ENCODE measurements around the gene KCNJ10.
A peak's percentile ranks its signal among the peaks of the same experiment; 100 is the strongest.
"Not testable (repeated sequence)": the region's sequence is repeated elsewhere in the genome, so short reads cannot be mapped to it uniquely, and the experiment has no call there.

The KCNJ10 gene

DNA sequence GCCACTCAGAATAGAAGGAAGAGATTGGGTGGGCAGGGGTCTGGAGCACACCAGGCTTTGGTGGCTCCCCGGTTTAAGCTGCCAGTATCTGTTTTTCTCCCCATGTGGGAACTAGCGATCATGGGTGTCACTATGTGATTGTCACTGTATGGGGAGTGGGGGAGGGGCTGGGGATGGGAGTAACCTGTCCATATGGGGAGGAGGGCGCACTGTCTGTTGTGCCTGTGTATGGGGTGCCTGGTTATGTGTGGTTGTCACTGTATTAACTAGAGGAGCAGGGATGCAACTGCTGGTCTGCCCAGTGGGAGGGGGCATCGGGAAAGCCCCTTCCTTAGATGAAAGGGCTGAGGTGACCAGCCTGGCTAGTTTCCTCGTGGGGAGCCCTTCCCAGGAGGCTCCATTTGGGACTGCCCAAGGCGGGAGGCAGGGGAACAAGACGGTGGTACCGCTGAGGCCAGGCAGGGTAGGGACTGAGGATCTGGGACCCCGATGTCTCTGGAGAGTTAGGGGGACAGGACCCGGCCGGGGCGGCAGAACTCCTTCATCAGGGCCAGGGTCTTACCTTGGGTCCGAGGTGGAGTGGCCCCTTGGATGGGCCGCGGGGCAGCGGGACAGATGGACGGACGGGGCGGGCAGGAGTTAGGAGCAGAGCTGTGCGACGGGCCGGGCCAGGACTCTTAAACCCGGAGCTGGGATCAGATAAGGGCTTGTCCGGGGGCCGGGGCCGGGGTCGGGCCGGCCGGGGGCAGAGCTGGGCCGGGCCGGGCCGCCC, at the start of gene KCNJ10:
Gene KCNJ10, minus strand, starts transcription at position 701 of the 772 bp plus-strand sequence. CDS start 27,628 bp downstream, outside the sequence.
- DNase-seq, result no peak

DNA sequence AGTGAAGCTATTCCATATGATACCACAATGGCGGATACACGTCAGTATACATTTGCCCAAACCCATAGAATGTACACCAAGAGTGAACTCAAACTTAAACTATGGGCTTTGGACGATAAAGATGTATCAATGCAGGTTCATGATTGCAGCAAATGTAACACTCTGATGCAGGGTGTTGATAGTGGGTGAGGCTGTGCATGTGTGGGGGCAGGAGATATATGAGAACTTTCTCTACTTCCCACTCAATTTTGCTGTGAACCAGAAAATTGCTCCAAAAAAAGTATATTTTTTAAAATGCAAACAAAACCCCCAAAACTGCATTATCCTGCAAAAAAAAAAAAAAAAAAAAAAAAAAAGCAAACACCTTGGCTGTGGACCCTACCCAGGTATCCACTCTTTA, 49.0 kb upstream of the KCNJ10 start:
- no peak for DNase-seq

GRCh38 chr1:160117709-160118183, 47.8 kb upstream of the KCNJ10 start:
- DNase-seq, result no peak

DNA sequence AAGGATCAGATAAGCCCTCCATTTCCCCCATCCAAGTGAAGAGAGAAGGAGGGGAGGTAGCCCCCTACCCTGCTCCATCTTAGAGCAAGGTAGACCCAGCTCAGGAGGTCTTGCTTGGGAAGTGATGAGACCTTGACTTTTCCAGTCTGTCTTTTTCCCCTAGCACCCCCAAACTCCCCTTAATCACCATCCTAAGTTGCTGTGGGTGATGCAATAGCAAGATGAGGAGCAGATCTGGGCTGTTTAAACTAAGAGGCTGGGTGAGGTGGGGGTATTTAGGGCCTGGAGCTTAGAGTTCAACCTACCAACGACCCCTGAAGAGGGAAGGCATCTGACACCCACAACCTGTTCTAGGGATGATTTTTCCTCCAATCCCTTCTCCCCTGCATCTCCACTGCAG, 47.3 kb upstream of the KCNJ10 start:
- DNase-seq, result no peak

- DNase-seq, result no peak
Observed at GRCh38 chr1:160116283-160117147, 46.6 kb upstream of the KCNJ10 start.

DNA sequence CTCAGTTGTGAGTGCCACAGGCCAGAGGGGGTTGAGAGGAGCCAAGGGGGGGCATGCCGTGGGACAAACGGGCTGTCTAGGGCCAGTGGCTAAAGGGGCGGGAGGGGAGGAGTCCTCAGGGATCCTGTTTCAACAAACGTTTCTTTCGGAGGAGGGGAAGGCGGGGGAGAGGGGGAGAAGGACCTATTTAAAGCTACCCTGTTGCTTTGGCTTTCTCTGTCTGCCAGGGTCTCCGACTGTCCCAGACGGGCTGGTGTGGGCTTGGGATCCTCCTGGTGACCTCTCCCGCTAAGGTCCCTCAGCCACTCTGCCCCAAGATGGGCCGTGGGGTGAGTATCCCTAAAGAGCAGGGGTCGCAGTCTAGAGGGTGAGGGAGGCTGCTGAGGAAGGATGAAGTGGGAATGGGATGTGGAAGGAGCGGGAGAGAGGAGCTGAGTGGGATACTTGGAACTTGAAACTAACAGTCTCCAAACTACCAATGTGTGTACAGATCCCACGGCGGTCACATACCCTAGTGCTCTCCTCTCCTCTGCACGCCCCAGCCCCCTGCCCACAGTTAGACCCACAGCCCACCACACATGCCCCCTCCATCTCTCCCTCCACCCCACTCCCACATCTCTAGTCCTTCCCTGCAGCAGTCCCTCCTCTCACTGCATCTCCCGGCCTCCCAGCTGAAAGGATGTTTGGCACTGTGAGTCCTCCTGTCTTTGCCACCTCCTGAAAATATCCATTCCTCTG, 45.8 kb upstream of the KCNJ10 start, which contains the start of gene ATP1A2:
Gene ATP1A2, plus strand, starts transcription at position 215 of the 738 bp plus-strand sequence. Its CDS starts 103 bp downstream, at position 318.
- no peak for DNase-seq

DNA sequence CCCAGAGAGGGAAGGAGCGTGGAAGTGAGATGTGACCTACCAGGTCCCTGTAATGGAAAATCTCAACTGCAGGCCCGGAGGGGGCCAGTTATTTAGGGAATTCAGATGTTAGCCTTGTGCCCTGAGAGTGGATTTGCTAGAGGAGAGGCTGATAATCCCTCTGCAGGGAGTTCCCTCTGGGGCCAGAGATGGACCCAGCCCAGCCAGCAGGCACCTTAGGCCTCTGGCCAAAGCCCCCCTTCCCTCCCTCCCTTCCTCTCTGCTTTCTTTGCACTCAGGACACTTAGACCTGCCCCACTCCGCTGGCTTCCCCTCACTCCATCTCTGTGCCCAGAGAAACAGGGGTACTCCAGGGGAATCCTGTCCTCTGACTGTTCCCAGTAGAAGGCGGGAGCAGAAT, 44.1 kb upstream of the KCNJ10 start:
- DNase-seq, result no peak

- DNase-seq, result no peak
Observed at GRCh38 chr1:160113407-160113806, 43.4 kb upstream of the KCNJ10 start.

DNA sequence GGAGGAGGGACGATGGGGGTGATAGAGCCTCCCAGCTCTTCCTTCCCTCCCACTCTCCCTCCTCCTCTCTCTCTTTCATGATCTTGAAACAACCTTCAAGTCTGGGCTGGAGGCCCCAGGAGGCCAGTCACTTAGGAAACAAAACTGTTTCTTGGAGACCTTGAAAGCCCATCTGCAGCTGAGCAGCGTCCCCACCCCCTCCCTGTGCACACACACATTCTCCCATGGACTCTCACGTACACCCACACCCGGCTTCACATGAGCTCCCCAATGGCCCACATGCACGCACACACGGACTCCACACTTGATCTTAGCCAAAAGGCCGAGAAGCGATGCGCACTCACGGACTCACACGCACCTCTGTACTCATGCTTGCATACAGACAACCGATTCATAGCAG, 42.4 kb upstream of the KCNJ10 start:
- no peak for DNase-seq

- DNase-seq, result not testable (repeated sequence)
Observed at GRCh38 chr1:160111462-160111861, 41.5 kb upstream of the KCNJ10 start.

DNA sequence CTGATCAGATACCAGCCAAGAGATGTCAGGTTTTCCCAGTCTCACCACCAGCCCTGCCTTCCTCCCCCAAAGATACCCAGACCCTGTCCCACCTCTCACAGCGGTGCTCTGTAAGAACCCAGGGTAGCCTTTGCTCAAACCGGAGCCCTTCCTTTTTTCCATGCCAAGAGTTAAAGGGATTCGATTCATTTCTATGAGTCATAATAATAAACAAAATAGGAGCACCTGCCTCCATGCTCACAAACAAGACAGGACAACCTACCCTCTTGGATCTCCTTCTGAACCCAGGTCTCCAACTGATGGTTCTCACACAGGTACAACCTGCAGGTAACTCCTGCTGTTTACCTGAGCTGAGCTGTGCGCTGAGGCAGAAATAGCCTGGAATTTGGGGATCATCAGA, 39.7 kb upstream of the KCNJ10 start:
- DNase-seq, result no peak

- DNase-seq, result peak; percentile 46
Observed at GRCh38 chr1:160108888-160109662, 39.1 kb upstream of the KCNJ10 start.

GRCh38 chr1:160107512-160107911, 37.6 kb upstream of the KCNJ10 start:
- no peak for DNase-seq

DNA sequence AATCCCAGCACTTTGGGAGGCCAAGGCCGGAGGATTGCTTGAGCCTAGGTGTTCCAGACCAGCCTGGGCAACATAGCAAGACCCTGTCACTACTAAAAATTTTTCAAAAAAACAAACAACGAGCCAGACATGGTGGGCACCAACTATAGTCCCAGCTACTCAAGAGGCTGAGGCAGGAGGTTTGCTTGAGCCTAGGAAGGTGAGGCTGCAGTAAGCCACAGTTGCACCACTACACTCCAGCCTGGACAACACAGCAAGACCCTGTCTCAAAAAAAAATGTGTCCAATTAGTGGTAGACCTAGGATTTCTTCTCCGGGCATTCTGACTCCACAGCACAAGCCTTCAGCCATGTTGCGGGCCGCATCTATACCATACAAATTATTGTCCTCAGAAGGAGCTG, 35.2 kb upstream of the KCNJ10 start:
- DNase-seq, result no peak

GRCh38 chr1:160104486-160104885, 34.5 kb upstream of the KCNJ10 start:
- DNase-seq, result no peak

DNA sequence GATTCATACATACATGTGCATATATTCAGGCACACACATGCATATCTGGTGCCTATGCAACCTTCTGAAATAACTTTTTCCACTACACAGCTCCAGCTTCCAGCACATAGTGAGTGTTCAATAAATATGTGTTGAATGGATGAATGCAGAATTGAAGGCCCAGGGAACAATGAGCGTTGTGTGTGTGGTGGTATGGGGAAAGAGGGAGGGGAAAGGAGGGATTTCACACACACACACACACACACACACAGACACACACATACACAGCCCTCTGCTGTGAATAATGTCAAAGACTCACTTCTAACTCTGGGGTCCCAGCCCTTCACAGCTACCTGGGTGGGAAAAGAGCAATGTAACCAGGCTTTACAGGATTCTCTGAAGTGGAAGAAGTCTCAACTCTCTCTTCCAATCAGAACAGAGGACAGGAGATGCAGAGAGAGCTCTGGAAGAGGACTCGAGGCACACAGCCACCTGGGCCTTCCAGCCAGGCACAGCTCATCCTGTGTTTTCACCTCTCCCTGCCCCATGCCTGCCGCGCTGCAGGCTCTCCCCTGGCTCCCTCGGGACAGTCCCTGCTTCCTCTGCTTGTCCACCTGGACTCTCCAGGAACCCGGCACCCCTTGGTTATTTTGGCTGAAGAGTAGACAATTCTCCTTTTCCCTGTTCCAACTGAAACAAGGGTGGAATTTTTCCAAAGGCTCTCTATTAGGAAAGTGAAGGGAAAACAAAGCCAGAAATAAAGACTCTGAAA, 33.9 kb upstream of the KCNJ10 start:
- DNase-seq, result no peak

DNA sequence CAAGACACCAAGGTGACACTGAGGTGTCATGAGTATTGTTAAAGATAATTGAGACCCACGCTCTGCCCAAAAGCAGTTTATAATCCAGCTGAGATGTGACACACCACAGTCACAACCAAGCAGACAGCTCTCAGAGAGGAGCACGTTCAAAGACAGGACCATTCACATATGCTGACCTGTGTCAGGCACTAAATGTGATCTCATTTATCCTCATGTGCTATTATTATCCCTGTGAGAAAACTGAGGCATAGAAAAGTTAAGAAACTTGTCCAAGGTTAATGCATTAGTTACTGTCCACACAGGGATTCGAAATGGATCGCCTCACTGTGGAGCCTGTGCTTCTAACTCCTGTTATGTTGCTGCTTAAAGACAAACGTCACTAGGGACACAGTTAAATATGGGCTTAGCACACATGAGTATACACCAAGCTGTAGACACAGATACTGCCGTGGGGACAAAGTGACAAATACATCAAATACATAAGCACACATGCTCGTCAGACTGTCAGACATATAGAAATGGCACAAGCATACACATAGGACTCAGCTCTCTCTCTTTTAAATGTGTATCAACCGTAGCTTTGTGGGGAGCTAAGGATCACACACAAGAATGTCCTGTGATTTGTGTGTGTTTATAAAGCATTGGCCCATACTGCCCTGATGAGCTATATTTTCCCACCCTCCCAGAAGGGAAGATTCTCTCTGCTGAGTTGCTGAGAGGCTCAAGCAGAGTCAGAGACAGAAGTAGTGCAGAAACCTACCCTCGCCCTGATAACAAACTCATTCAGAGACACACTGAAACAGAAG, 32.0 kb upstream of the KCNJ10 start:
- DNase-seq, result no peak

DNA sequence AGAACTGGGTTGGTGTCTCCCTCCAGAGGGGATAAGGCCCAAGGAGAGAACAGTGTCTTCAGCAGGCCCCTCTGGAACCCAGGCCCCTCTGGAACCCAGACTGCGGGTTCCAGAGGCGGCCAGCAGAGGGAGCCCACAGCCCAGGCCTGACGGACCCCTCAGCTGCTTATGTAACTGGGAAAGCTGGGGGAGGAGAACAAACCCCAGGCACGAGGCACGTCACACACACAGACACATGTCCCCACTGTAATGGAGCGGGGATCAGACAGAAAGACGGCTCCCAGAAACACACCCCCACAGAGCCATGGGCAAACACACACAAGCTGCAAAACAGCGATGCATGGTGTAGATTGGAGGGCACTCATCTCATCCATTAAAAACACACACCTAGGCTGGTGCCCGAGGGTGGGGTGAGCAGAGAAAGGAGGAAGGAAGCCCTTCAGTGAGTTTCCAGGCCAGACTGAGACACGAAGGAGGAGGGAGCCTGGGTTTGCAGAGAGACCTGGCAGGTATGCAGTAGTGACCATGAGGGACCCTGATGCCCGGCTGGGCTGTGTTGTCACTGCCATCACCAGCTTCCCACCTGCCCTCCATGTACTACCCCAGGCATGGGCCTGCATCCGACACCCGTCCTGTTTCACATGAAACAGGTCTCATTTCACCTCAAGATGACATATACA, 31.2 kb upstream of the KCNJ10 start:
- peak; percentile 83 for DNase-seq

DNA sequence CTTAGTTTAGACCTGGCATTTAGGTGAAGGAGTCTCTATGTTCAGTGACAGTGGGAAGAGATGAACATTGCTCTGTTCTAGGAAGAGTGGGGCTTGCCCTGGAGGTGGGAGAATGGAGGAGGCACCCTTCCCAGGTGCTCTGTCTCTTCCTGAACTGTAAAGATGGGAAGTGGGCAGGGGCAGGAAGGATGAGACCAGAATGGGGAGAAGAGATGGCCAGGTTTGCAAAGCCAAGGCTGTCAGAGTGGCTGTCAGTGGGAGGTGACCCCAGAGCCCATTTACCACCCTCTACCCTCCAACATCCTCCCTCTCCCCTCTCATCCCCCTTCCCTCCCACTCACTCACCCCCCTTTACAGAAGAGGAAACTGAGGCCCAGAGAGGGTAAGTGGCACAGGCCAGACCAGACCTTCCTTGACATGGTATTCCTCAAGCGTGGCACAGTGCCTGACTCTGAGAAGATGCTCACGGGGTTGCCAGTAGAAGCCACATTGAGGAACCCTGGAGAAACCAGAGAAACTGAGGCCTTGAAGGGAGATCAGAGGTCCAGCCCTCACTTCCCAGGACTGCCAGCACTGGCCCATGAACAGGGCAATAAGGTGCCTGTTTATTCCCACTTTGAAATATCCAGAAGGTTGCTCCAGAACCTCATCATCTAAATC, 29.9 kb upstream of the KCNJ10 start:
- DNase-seq, result no peak

Data from stimulated activated CD8-positive, alpha-beta memory T cell treated with anti-CD3 and anti-CD28 coated beads, Interleukin-4, amount 100 ng/mL, for 48 hours (primary cell).